Measurements from ENCODE around the gene UPF2. TPM values are rescaled to one million over a fixed set of nuclear protein-coding genes. Genes with fewer than 3 reads are reported as not detected.

Gene UPF2
- total and polyA plus RNA-seq, 12 donors = 5.1 to 24.3 (median 12.1) TPM

DNA sequence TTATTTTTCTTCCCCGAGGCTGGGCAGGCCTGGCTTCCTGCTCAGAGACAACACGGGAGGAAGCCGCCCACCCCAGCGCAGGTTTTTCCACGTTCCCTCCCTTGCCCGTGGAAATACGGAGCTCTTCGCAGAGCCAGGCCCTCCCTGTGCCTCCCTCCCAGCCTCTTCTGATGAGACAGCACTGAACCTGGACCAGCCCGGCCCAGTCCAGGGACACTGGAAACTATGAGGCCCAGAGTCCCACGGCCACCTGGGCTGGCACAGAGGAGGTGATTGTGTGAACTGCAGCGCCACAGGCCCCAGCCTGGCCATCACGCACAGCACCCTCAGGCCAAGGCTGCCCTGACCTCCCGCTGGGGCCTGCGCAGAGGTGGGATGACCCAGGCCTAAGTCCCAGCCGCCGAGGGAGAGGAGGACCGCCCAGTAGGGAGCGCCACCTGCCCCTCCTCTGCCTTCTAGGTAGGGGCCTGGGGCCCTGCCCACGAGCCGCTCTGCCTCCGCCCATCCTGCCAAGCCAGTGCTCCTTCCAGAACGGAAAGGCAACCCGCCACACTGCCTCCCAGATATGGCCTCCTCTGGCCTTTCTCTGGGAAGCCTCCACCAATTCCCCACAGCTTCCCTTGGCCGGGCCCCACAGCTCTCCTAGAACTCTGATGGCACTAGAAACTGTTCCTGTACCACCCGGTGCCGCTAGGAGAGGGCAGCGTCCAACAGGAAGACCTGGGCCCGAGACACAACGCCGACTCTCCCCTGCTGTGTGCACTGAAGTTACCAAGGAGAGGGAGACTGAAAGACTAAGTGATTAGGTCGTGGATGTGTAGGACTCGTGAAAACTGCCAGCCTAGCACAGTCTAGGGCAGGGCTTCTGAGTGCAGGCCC lies 162.2 kb downstream of the UPF2 start:
- Histone ChIP-seq H3K4me3 (no peak overlapping the region), H3K27me3 (no peaks in the 10 kb centered on the region), H3K4me1 (replicated peaks in 1 of 2) (peaks cover 4 to 8% of the 10 kb centered on the region in 2 donors), H3K27ac (no peak overlapping the region), H3K36me3 (replicated peaks in 1 of 2) (no peaks in the 10 kb centered on the region), H3K9me3 (replicated peaks in 1 of 3) (no peaks in the 10 kb centered on the region)
- WGBS, 4 donors = 83 to 95% (median 87%) methylated on average over 17 to 32 of the region's 32 CpGs
- TF ChIP-seq, protein P1, sequence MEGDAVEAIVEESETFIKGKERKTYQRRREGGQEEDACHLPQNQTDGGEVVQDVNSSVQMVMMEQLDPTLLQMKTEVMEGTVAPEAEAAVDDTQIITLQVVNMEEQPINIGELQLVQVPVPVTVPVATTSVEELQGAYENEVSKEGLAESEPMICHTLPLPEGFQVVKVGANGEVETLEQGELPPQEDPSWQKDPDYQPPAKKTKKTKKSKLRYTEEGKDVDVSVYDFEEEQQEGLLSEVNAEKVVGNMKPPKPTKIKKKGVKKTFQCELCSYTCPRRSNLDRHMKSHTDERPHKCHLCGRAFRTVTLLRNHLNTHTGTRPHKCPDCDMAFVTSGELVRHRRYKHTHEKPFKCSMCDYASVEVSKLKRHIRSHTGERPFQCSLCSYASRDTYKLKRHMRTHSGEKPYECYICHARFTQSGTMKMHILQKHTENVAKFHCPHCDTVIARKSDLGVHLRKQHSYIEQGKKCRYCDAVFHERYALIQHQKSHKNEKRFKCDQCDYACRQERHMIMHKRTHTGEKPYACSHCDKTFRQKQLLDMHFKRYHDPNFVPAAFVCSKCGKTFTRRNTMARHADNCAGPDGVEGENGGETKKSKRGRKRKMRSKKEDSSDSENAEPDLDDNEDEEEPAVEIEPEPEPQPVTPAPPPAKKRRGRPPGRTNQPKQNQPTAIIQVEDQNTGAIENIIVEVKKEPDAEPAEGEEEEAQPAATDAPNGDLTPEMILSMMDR (IDR thresholded peaks at IDR 0.05) = no peak
- no peak for TF ChIP-seq POLR2A (IDR thresholded peaks at IDR 0.05)
- intact Hi-C loops (cut with DNase I) = no loop called here
- no peak for DNase-seq

DNA sequence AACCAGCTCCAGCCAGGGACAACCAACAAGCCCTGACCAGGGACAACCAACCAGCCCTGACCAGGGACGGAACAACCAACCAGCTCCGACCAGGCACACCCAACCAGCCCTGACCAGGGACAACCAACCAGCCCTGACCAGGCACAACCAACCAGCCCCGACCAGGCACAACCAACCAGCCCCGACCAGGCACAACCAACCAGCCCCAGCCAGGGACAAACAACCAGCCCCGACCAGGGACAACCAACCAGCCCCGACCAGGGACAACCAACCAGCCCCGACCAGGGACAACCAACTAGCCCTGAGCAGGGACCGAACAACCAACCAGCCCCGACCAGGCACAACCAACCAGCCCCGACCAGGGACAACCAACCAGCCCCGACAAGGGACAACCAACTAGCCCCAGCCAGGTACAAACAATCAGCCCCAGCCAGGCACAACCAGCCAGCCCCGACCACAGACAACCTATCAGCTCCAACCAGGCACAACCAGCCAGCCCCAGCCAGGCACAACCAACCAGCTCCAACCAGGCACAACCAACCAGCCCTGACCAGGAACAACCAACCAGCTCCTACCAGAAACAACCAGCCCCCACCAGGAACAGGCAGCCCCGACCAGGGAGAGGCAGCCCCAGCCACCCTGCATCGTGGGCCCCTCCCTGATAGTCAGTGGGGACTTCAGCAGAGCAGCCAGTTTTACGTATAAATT lies 163.1 kb downstream of the UPF2 start:
- H3K4me1 ChIP-seq (replicated peaks in 1 of 2) = peaks cover 10% of the 10 kb centered on the region in 2 donors
- no peak for TF ChIP-seq POLR2A (IDR thresholded peaks at IDR 0.05)
- TF ChIP-seq, protein P1 (IDR thresholded peaks at IDR 0.05) = no peak
- H3K27me3 ChIP-seq = no peaks in the 10 kb centered on the region
- H3K36me3 ChIP-seq (replicated peaks in 1 of 2) = no peaks in the 10 kb centered on the region
- DNase-seq = no peak
- H3K9me3 ChIP-seq (replicated peaks in 1 of 3) = no peaks in the 10 kb centered on the region
- 83 to 90% (median 85%) methylated on average over 6 to 15 of the region's 15 CpGs for WGBS, 4 donors
- H3K4me3 ChIP-seq = no peak overlapping the region
- intact Hi-C loops (cut with DNase I) = no loop called here
- H3K27ac ChIP-seq = no peak overlapping the region

DNA sequence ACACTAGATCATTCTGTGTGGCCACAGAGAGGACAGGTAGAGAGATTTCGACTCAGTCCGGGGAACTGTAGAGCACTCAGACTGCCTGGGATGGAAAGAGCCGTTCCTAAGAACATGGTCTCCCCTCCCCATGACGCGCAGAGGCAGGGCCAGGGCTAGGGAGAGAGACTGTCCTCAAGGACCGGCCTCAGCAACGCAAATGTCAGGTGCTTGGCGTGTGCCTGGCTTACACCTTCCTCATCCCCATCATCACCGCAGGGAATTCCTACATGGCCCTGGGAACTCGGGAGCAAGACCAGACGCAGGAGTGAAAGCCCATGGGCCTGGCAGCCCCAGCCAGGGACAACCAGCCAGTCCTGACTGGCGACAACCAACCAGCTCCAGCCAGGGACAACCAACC lies 163.8 kb downstream of the UPF2 start:
- no peaks in the 10 kb centered on the region for H3K9me3 ChIP-seq (replicated peaks in 1 of 3)
- intact Hi-C loops (cut with DNase I) = no loop called here
- TF ChIP-seq, protein P1 (IDR thresholded peaks at IDR 0.05) = no peak
- TF ChIP-seq POLR2A (IDR thresholded peaks at IDR 0.05) = no peak
- H3K27me3 ChIP-seq = no peaks in the 10 kb centered on the region
- H3K36me3 ChIP-seq (replicated peaks in 1 of 2) = no peaks in the 10 kb centered on the region
- no peak for DNase-seq
- 86 to 92% (median 89%) methylated on average over 9 to 12 of the region's 12 CpGs for WGBS, 4 donors
- H3K4me3 ChIP-seq = no peak overlapping the region
- no peak overlapping the region for H3K27ac ChIP-seq
- peaks cover 10 to 12% of the 10 kb centered on the region in 2 donors for H3K4me1 ChIP-seq (replicated peaks in 1 of 2)

DNA sequence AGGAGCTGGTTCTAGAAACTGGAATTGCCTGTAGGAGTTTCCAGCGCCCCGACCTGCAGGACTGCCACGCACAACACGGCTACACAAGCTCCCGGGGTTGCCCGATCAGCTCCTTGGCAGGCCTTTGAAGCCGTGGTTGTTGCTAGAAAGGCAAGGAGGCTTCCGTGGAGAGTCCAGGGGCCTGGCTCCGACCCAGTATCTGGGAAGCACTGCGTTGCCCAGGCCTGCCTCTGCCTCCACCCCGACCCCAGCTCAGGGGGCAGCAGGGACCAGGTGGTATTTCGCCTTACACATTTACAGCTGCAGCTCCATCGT lies 165.1 kb downstream of the UPF2 start:
- peaks cover 10 to 12% of the 10 kb centered on the region in 2 donors for H3K4me1 ChIP-seq (replicated peaks in 1 of 2)
- intact Hi-C loops (cut with DNase I) = no loop called here
- no peak overlapping the region for H3K27ac ChIP-seq
- no peaks in the 10 kb centered on the region for H3K27me3 ChIP-seq
- no peak overlapping the region for H3K4me3 ChIP-seq
- WGBS, 4 donors = 50 to 98% (median 86%) methylated on average over 2 to 13 of the region's 13 CpGs
- no peak for DNase-seq
- TF ChIP-seq, protein P1 (IDR thresholded peaks at IDR 0.05) = no peak
- TF ChIP-seq POLR2A (IDR thresholded peaks at IDR 0.05) = no peak
- no peaks in the 10 kb centered on the region for H3K9me3 ChIP-seq (replicated peaks in 1 of 3)
- H3K36me3 ChIP-seq (replicated peaks in 1 of 2) = no peaks in the 10 kb centered on the region

Data from adrenal gland (tissue), 12 donors.